Measurements from ENCODE around the gene HAUS1.
"Not testable (repeated sequence)": the region's sequence is repeated elsewhere in the genome, so short reads cannot be mapped to it uniquely, and the experiment has no call there.

Gene HAUS1

GRCh38 chr18:46104128-46104911 lies at the start of gene HAUS1:
Gene HAUS1 (plus strand): TSS chr18:46104385. CDS start chr18:46104412, 27 bp downstream.
- DNase-seq: peak; percentile 77

- no peak for DNase-seq
Measured at GRCh38 chr18:46054956-46055837, 49.0 kb upstream of the HAUS1 start.

GRCh38 chr18:46055838-46056230 lies 48.4 kb upstream of the HAUS1 start:
- DNase-seq: no peak

GRCh38 chr18:46060359-46060841 lies 43.8 kb upstream of the HAUS1 start:
- DNase-seq: no peak

GRCh38 chr18:46061387-46061786 lies 42.8 kb upstream of the HAUS1 start:
- DNase-seq: no peak

GRCh38 chr18:46061796-46062195 lies 42.4 kb upstream of the HAUS1 start:
- no peak for DNase-seq

GRCh38 chr18:46062781-46063180 lies 41.4 kb upstream of the HAUS1 start:
- DNase-seq: no peak

GRCh38 chr18:46067438-46068007 lies 36.7 kb upstream of the HAUS1 start:
- no peak for DNase-seq

GRCh38 chr18:46068763-46069162 lies 35.4 kb upstream of the HAUS1 start:
- no peak for DNase-seq

GRCh38 chr18:46069524-46069923 lies 34.7 kb upstream of the HAUS1 start:
- DNase-seq: no peak

GRCh38 chr18:46070232-46070631 lies 34.0 kb upstream of the HAUS1 start:
- DNase-seq: no peak

- no peak for DNase-seq
Measured at GRCh38 chr18:46070815-46071652, 33.2 kb upstream of the HAUS1 start.

- DNase-seq: peak; percentile 2
Measured at GRCh38 chr18:46071653-46072375, 32.4 kb upstream of the HAUS1 start, which contains the start of gene PSTPIP2. Gene PSTPIP2 (minus strand): TSS chr18:46072260. CDS start chr18:46072188, 72 bp downstream.

- no peak for DNase-seq
Measured at GRCh38 chr18:46072376-46072867, 31.8 kb upstream of the HAUS1 start.

- no peak for DNase-seq
Measured at GRCh38 chr18:46072959-46073358, 31.2 kb upstream of the HAUS1 start.

GRCh38 chr18:46073474-46074331 lies 30.5 kb upstream of the HAUS1 start:
- peak; percentile 58 for DNase-seq

GRCh38 chr18:46079336-46079735 lies 24.8 kb upstream of the HAUS1 start:
- DNase-seq: no peak

- DNase-seq: no peak
Measured at GRCh38 chr18:46080156-46080555, 24.0 kb upstream of the HAUS1 start.

GRCh38 chr18:46084431-46084830 lies 19.8 kb upstream of the HAUS1 start:
- DNase-seq: no peak

- DNase-seq: not testable (repeated sequence)
Measured at GRCh38 chr18:46088501-46088900, 15.7 kb upstream of the HAUS1 start.

All from NCI-H510A treated with DMSO at 0.1 percent for 48 hours (cell line).